ENCODE measurements around the gene ASB10.
A peak's percentile ranks its signal among the peaks of the same experiment; 100 is the strongest.

Gene ASB10

GRCh38 chr7:151187409-151188251 is 580 bp upstream of the ASB10 start:
- no peak for DNase-seq (ENCODE audit: low spot score)

- DNase-seq (ENCODE audit: low spot score) = no peak
Measured at GRCh38 chr7:151185762-151186639, 1.0 kb downstream of the ASB10 start.

GRCh38 chr7:151181011-151181431 is 6.0 kb downstream of the ASB10 start:
- no peak for DNase-seq (ENCODE audit: low spot score)

GRCh38 chr7:151179946-151180345 is 7.1 kb downstream of the ASB10 start:
- DNase-seq (ENCODE audit: low spot score) = no peak

GRCh38 chr7:151179287-151179860 is 7.7 kb downstream of the ASB10 start:
- no peak for DNase-seq (ENCODE audit: low spot score)

GRCh38 chr7:151178831-151179230 is 8.2 kb downstream of the ASB10 start:
- DNase-seq (ENCODE audit: low spot score) = no peak

GRCh38 chr7:151178236-151178635 is 8.8 kb downstream of the ASB10 start:
- DNase-seq (ENCODE audit: low spot score) = no peak

GRCh38 chr7:151177310-151177709 is 9.7 kb downstream of the ASB10 start:
- DNase-seq (ENCODE audit: low spot score) = no peak

GRCh38 chr7:151176401-151176800 is 10.6 kb downstream of the ASB10 start:
- DNase-seq (ENCODE audit: low spot score) = no peak

GRCh38 chr7:151175793-151176311 is 11.2 kb downstream of the ASB10 start:
- DNase-seq (ENCODE audit: low spot score) = no peak

- DNase-seq (ENCODE audit: low spot score) = no peak
Measured at GRCh38 chr7:151175047-151175792, 11.8 kb downstream of the ASB10 start.

- DNase-seq (ENCODE audit: low spot score) = no peak
Measured at GRCh38 chr7:151174246-151175046, 12.6 kb downstream of the ASB10 start.

- DNase-seq (ENCODE audit: low spot score) = no peak
Measured at GRCh38 chr7:151173386-151174245, 13.4 kb downstream of the ASB10 start.

- peak; percentile 83 for DNase-seq (ENCODE audit: low spot score)
Measured at GRCh38 chr7:151172273-151173141, 14.5 kb downstream of the ASB10 start.

- no peak for DNase-seq (ENCODE audit: low spot score)
Measured at GRCh38 chr7:151168787-151169162, 18.3 kb downstream of the ASB10 start.

- DNase-seq (ENCODE audit: low spot score) = peak; percentile 85
Measured at GRCh38 chr7:151168003-151168786, 18.9 kb downstream of the ASB10 start.

GRCh38 chr7:151167197-151167961 is 19.7 kb downstream of the ASB10 start, which contains the start of gene GBX1:
GBX1 (minus strand) TSS chr7:151167694; CDS start chr7:151167548, 146 bp downstream.
- DNase-seq (ENCODE audit: low spot score) = peak; percentile 65

Data from HuH-7.5 (cell line).